ENCODE data around the gene CCDC102B. TPM values are rescaled to one million over a fixed set of nuclear protein-coding genes. Genes with fewer than 3 reads are reported as not detected.

CCDC102B gene
- total and polyA plus RNA-seq, 3 donors from 2014 or later = 13.3 to 25.1 (median 14.9) TPM

DNA sequence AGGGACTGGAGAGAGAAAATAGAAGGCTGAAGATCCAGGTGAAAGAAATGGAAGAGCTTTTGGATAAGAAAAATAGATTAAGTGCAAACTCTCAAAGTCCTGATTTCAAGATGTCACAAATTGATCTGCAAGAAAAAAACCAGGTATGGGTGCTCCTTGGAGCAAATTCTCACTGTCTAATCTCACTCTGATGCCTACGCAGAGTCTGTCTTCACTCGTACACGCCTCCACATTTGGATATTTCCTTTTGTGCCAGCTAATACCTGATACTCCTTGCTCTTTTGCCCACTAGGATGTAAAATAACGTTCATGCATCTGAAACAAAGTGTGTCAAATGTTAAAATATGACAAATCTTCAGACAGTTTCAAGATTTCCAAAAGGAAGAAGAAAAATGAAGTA is 99.4 kb downstream of the CCDC102B start:
- H3K36me3 ChIP-seq (ENCODE audit: low read depth, missing control alignments) = no peaks in the 10 kb centered on the region
- 49 to 65% methylated on average over 4 of the region's 4 CpGs for WGBS, 2 donors
- H3K4me3 ChIP-seq = no peak overlapping the region
- no peaks in the 10 kb centered on the region for H3K9me3 ChIP-seq
- intact Hi-C loops (cut with DNase I; ENCODE audit: low total_unique reads) = no loop called here
- H3K27me3 ChIP-seq = no peaks in the 10 kb centered on the region
- no peak for DNase-seq
- H3K27ac ChIP-seq = no peak overlapping the region
- TF ChIP-seq, protein P1, sequence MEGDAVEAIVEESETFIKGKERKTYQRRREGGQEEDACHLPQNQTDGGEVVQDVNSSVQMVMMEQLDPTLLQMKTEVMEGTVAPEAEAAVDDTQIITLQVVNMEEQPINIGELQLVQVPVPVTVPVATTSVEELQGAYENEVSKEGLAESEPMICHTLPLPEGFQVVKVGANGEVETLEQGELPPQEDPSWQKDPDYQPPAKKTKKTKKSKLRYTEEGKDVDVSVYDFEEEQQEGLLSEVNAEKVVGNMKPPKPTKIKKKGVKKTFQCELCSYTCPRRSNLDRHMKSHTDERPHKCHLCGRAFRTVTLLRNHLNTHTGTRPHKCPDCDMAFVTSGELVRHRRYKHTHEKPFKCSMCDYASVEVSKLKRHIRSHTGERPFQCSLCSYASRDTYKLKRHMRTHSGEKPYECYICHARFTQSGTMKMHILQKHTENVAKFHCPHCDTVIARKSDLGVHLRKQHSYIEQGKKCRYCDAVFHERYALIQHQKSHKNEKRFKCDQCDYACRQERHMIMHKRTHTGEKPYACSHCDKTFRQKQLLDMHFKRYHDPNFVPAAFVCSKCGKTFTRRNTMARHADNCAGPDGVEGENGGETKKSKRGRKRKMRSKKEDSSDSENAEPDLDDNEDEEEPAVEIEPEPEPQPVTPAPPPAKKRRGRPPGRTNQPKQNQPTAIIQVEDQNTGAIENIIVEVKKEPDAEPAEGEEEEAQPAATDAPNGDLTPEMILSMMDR (IDR thresholded peaks at IDR 0.05) = no peak
- TF ChIP-seq POLR2A (IDR thresholded peaks at IDR 0.05) = no peak
- no peaks in the 10 kb centered on the region for H3K4me1 ChIP-seq

DNA sequence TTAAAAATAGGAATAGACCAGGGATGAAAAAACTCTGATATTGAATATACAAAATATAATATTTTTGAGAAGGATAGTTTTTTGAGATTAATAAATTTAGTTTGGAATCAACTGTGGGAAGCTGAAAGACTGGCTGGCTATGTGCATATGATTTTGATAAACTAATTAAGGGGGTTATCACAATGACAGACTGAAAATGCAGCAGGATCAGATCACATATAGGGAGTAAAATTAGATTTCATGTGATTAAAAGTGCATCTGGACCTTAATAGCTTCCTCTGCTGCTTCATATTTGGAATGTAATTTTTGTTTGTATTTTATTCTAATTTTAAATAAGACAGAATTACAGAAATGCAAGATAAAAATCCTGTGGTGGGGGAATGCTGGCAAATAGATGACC is 111.7 kb downstream of the CCDC102B start:
- intact Hi-C loops (cut with DNase I; ENCODE audit: low total_unique reads) = no loop called here
- Histone ChIP-seq H3K36me3 (ENCODE audit: low read depth, missing control alignments) (no peaks in the 10 kb centered on the region), H3K4me1 (no peaks in the 10 kb centered on the region), H3K27me3 (no peaks in the 10 kb centered on the region), H3K27ac (no peak overlapping the region), H3K9me3 (no peaks in the 10 kb centered on the region), H3K4me3 (no peak overlapping the region)
- no peak for DNase-seq
- no peak for TF ChIP-seq POLR2A (IDR thresholded peaks at IDR 0.05)
- TF ChIP-seq, protein P1 (IDR thresholded peaks at IDR 0.05) = no peak

GRCh38 chr18:68915061-68915460 is 117.2 kb downstream of the CCDC102B start:
- Histone ChIP-seq H3K27ac (no peak overlapping the region), H3K27me3 (no peaks in the 10 kb centered on the region), H3K4me3 (no peak overlapping the region), H3K4me1 (no peaks in the 10 kb centered on the region), H3K36me3 (ENCODE audit: low read depth, missing control alignments) (no peaks in the 10 kb centered on the region), H3K9me3 (no peaks in the 10 kb centered on the region)
- WGBS, 2 donors = 85 to 89% methylated on average over 2 of the region's 2 CpGs
- DNase-seq = no peak
- intact Hi-C loops (cut with DNase I; ENCODE audit: low total_unique reads) = no loop called here
- TF ChIP-seq POLR2A (IDR thresholded peaks at IDR 0.05) = no peak
- TF ChIP-seq, protein P1 (IDR thresholded peaks at IDR 0.05) = no peak

GRCh38 chr18:68916734-68917133 is 118.9 kb downstream of the CCDC102B start:
- Histone ChIP-seq H3K36me3 (ENCODE audit: low read depth, missing control alignments) (no peaks in the 10 kb centered on the region), H3K27me3 (no peaks in the 10 kb centered on the region), H3K27ac (no peak overlapping the region), H3K9me3 (no peaks in the 10 kb centered on the region), H3K4me1 (no peaks in the 10 kb centered on the region), H3K4me3 (no peak overlapping the region)
- 86 to 90% methylated on average over 5 of the region's 5 CpGs for WGBS, 2 donors
- intact Hi-C loops (cut with DNase I; ENCODE audit: low total_unique reads) = no loop called here
- TF ChIP-seq POLR2A (IDR thresholded peaks at IDR 0.05) = no peak
- TF ChIP-seq, protein P1 (IDR thresholded peaks at IDR 0.05) = no peak
- DNase-seq = no peak

GRCh38 chr18:68918216-68918615 is 120.3 kb downstream of the CCDC102B start:
- no peaks in the 10 kb centered on the region for H3K36me3 ChIP-seq (ENCODE audit: low read depth, missing control alignments)
- H3K27me3 ChIP-seq = no peaks in the 10 kb centered on the region
- TF ChIP-seq POLR2A (IDR thresholded peaks at IDR 0.05) = no peak
- TF ChIP-seq, protein P1 (IDR thresholded peaks at IDR 0.05) = no peak
- DNase-seq = no peak
- H3K4me3 ChIP-seq = no peak overlapping the region
- H3K27ac ChIP-seq = no peak overlapping the region
- no peaks in the 10 kb centered on the region for H3K4me1 ChIP-seq
- intact Hi-C loops (cut with DNase I; ENCODE audit: low total_unique reads) = no loop called here
- no peaks in the 10 kb centered on the region for H3K9me3 ChIP-seq
- 94 to 96% methylated on average over 3 of the region's 3 CpGs for WGBS, 2 donors

Measured in testis (tissue), 3 donors.